ENCODE measurements around the gene TRABD. TPM values are rescaled to one million over a fixed set of nuclear protein-coding genes. Genes with fewer than 3 reads are reported as not detected.
A peak's percentile ranks its signal among the peaks of the same experiment; 100 is the strongest.

The TRABD gene
- total RNA-seq, 2 donors from 2014 or later: 46.4 to 63.5 TPM

- ATAC-seq (no peak), DNase-seq (no peak)
- intact Hi-C loops (cut with DNase I, micrococcal nuclease): no loop called here
Measured at GRCh38 chr22:50221410-50222300, 35.9 kb downstream of the TRABD start.

- ATAC-seq: no peak
- intact Hi-C loops (cut with DNase I, micrococcal nuclease): no loop called here
- no peak for DNase-seq
Measured at GRCh38 chr22:50222508-50222907, 36.8 kb downstream of the TRABD start.

GRCh38 chr22:50224071-50224470 is 38.4 kb downstream of the TRABD start:
- intact Hi-C loops (cut with DNase I, micrococcal nuclease): no loop called here
- ATAC-seq (no peak), DNase-seq (no peak)

GRCh38 chr22:50225200-50225969 is 39.7 kb downstream of the TRABD start:
- ATAC-seq (peak; percentile 27), DNase-seq (no peak)
- intact Hi-C loops (cut with DNase I, micrococcal nuclease): no loop called here

GRCh38 chr22:50226063-50226874 is 40.6 kb downstream of the TRABD start:
- no peak for DNase-seq
- intact Hi-C loops (cut with DNase I, micrococcal nuclease): no loop called here
- ATAC-seq: no peak

GRCh38 chr22:50226875-50227165 is 41.1 kb downstream of the TRABD start:
- DNase-seq: no peak
- no peak for ATAC-seq
- intact Hi-C loops (cut with DNase I, micrococcal nuclease): no loop called here

- DNase-seq: no peak
- no peak for ATAC-seq
- intact Hi-C loops (cut with DNase I, micrococcal nuclease): no loop called here
Measured at GRCh38 chr22:50227579-50228215, 42.0 kb downstream of the TRABD start.

- DNase-seq (no peak), ATAC-seq (no peak)
- intact Hi-C loops (cut with DNase I, micrococcal nuclease): no loop called here
Measured at GRCh38 chr22:50228366-50228765, 42.7 kb downstream of the TRABD start.

GRCh38 chr22:50229370-50229769 is 43.7 kb downstream of the TRABD start:
- DNase-seq (no peak), ATAC-seq (no peak)
- intact Hi-C loops (cut with DNase I, micrococcal nuclease): no loop called here

- intact Hi-C loops (cut with DNase I, micrococcal nuclease): no loop called here
- no peak for ATAC-seq
- DNase-seq: no peak
Measured at GRCh38 chr22:50232481-50233151, 46.9 kb downstream of the TRABD start.

GRCh38 chr22:50233223-50233622 is 47.5 kb downstream of the TRABD start:
- intact Hi-C loops (cut with DNase I, micrococcal nuclease): no loop called here
- DNase-seq (no peak), ATAC-seq (no peak)

GRCh38 chr22:50236731-50237409 is 51.2 kb downstream of the TRABD start:
- ATAC-seq (peak; percentile 47), DNase-seq (no peak)
- intact Hi-C loops (cut with DNase I, micrococcal nuclease): no loop called here

- ATAC-seq (no peak), DNase-seq (no peak)
- intact Hi-C loops (cut with DNase I, micrococcal nuclease): no loop called here
Measured at GRCh38 chr22:50238755-50239154, 53.0 kb downstream of the TRABD start.

- DNase-seq (no peak), ATAC-seq (no peak)
- intact Hi-C loops (cut with DNase I, micrococcal nuclease): no loop called here
Measured at GRCh38 chr22:50242406-50242949, 56.8 kb downstream of the TRABD start.

GRCh38 chr22:50243685-50244419 is 58.1 kb downstream of the TRABD start:
- intact Hi-C loops (cut with DNase I, micrococcal nuclease): no loop called here
- DNase-seq: no peak
- peak; percentile 36 for ATAC-seq

- peak; percentile 86 for ATAC-seq
- DNase-seq: peak; percentile 92 to 97
- intact Hi-C loops (cut with DNase I, micrococcal nuclease): no loop called here
Measured at GRCh38 chr22:50244420-50245213, 58.9 kb downstream of the TRABD start, which contains the start of gene TUBGCP6. TSS of gene TUBGCP6 (minus strand) at chr22:50245023. CDS start at chr22:50244459, 564 bp downstream.
